Neural progenitor cell (in vitro differentiated cells): Measurements from ENCODE around the gene RASA4B. TPM values are rescaled to one million over a fixed set of nuclear protein-coding genes. Genes with fewer than 3 reads are reported as not detected.
A peak's percentile ranks its signal among the peaks of the same experiment; 100 is the strongest.
"Not testable (repeated sequence)": the region's sequence is repeated elsewhere in the genome, so short reads cannot be mapped to it uniquely, and the experiment has no call there.

Experiments used
- DNase-seq: peaks from one replicate; pipeline ENCODE4 v3.0.0-alpha.2; 2016; ENCODE audit warnings: low spot score
- H2AFZ ChIP-seq: fragments of 200-600 bp; sonication (generic); replicated peaks from 2 replicates; pipeline ENCODE4 v1.6.1; 2016; ENCODE audit warnings: antibody characterized with exemption
- H3F3A ChIP-seq: fragments of 200-600 bp; sonication (generic); 2 replicates; pipeline ENCODE4 v1.6.1; 2016; ENCODE audit warnings: antibody characterized with exemption, low read depth
- H3K27ac ChIP-seq: fragments of 200-600 bp; sonication (generic); 2 replicates; pipeline ENCODE4 v1.5.1; 2016; ENCODE audit warnings: mild to moderate bottlenecking
- H3K27me3 ChIP-seq: fragments of 200-600 bp; sonication (generic); 2 replicates; pipeline ENCODE4 v1.6.1; 2016; ENCODE audit warnings: mild to moderate bottlenecking, moderate library complexity
- H3K36me3 ChIP-seq: fragments of 200-600 bp; sonication (generic); 2 replicates; pipeline ENCODE4 v1.5.1; 2016
- H3K4me1 ChIP-seq: fragments of 200-600 bp; sonication (generic); 2 replicates; pipeline ENCODE4 v1.6.1; 2016; ENCODE audit warnings: mixed run types
- H3K4me2 ChIP-seq: fragments of 200-600 bp; sonication (generic); 2 replicates; pipeline ENCODE4 v1.6.1; 2016
- H3K4me3 ChIP-seq: fragments of 200-600 bp; sonication (generic); 2 replicates; pipeline ENCODE4 v1.5.1; 2016
- H3K79me2 ChIP-seq: fragments of 200-600 bp; sonication (generic); 2 replicates; pipeline ENCODE4 v1.6.1; 2016; ENCODE audit warnings: low read depth
- H3K9ac ChIP-seq: fragments of 200-600 bp; sonication (generic); 2 replicates; pipeline ENCODE4 v1.6.1; 2016
- H3K9me3 ChIP-seq: fragments of 200-600 bp; sonication (generic); 2 replicates; pipeline ENCODE4 v1.5.1; 2016; ENCODE audit warnings: low read depth
- H4K20me1 ChIP-seq: fragments of 200-600 bp; sonication (generic); 2 replicates; pipeline ENCODE4 v1.6.1; 2016; ENCODE audit warnings: low read depth
- H3K27ac Mint-ChIP-seq: 3 replicates; pipeline ENCODE4 v1.8.0; 2021; ENCODE audit warnings: mixed read lengths
- H3K27me3 Mint-ChIP-seq: 2 replicates; pipeline ENCODE4 v1.8.0; 2022; ENCODE audit warnings: low read depth, mild to moderate bottlenecking, inconsistent platforms, moderate library complexity, mixed read lengths; ENCODE audit not compliant: insufficient read depth
- H3K36me3 Mint-ChIP-seq: 3 replicates; pipeline ENCODE4 v1.8.0; 2021; ENCODE audit warnings: mixed read lengths
- H3K4me1 Mint-ChIP-seq: 3 replicates; pipeline ENCODE4 v1.8.0; 2021; ENCODE audit warnings: mixed read lengths
- H3K4me3 Mint-ChIP-seq: 3 replicates; pipeline ENCODE4 v1.8.0; 2021; ENCODE audit warnings: mild to moderate bottlenecking, moderate library complexity, mixed read lengths
- H3K9me3 Mint-ChIP-seq: 3 replicates; pipeline ENCODE4 v1.8.0; 2020; ENCODE audit warnings: mixed read lengths
- EZH2 ChIP-seq: fragments of 200-600 bp; sonication (generic); IDR thresholded peaks from 2 replicates; pipeline ENCODE4 v1.6.1; 2017; ENCODE audit warnings: antibody characterized with exemption, mild to moderate bottlenecking, moderate library complexity
- EZH2phosphoT487 ChIP-seq: fragments of 200-600 bp; sonication (generic); IDR thresholded peaks from 2 replicates; pipeline ENCODE4 v1.6.1; 2017; ENCODE audit warnings: antibody characterized with exemption
- total RNA-seq: library from RNA; depleted of rRNA; stranded (reverse); fragments of >200 nt; gene quantifications from 2 replicates; pipeline ENCODE4 v1.2.3, GENCODE V29; 2015; ENCODE audit warnings: low replicate concordance
- TF ChIP-seq, protein P1 (sequence below): fragments of 200-600 bp; sonication (generic); IDR thresholded peaks from 2 replicates; pipeline ENCODE4 v1.5.1; 2017; ENCODE audit warnings: antibody characterized with exemption, mild to moderate bottlenecking

RASA4B gene
- total RNA-seq, 1 donor from 2014 or later = 0.99 TPM

DNA sequence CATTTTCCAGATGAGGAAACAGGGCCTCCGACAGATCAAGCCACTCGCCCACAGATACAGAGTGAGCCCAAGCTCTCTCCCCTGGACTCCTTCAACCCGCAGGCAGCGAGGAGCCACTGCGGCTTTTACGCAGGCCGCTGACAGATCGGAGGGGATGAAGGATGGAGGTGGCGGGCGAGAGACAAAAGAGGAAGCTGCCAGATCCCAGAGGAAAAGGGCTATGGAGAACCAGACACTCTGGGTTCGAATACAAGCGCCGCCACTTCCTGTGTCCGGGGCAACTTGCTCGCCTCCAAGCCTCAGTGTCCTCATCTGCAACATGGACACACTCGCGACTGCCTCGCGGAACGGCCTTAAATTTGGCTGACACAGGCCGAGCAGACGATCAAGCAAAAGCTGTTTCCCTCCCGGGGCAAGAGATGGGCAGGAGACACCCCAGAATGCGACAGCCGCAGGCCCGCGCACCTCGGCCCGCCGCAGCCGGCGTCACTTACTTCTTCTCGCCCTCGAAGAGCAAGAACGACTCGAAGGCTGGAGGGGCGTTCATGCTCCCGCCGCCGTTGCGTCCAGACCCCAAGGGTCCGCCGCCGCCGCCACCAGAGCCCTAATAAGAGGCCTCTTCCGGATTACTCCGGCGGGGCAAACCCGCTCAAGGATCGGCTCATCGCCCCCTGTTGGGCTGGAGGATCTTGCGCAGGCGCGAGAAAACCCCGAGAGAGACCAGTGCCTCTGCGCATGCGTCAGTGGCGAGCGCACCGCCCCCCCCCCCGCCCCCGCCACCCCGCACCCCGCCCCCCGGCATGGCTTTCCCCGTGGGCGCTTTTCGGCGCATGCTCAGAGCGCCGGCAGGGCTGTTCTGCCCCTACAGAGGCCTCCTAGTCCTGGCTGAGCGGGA, 39.0 kb downstream of the RASA4B start, which contains the start of gene POLR2J:
Gene POLR2J, minus strand, starts transcription at position 609 of the 895 bp plus-strand sequence. Its CDS starts 62 bp downstream, at position 547.
- peak within 1 kb of the TSS; percentile 47 for H3K4me3 ChIP-seq
- H3K27me3 Mint-ChIP-seq, H3K79me2 ChIP-seq, H3K4me1 ChIP-seq, H3K9ac ChIP-seq, H3K4me1 Mint-ChIP-seq, H2AFZ ChIP-seq, H3K9me3 ChIP-seq, H3F3A ChIP-seq, H3K9me3 Mint-ChIP-seq, H3K27ac Mint-ChIP-seq, H3K27me3 ChIP-seq, H4K20me1 ChIP-seq, H3K27ac ChIP-seq, H3K36me3 ChIP-seq, H3K36me3 Mint-ChIP-seq: not testable (repeated sequence)
- H3K4me3 Mint-ChIP-seq = peak within 1 kb of the TSS; percentile 83
- H3K4me2 ChIP-seq = peak within 1 kb of the TSS; percentile 53
- DNase-seq = peak; percentile 76
- TF ChIP-seq, protein P1, sequence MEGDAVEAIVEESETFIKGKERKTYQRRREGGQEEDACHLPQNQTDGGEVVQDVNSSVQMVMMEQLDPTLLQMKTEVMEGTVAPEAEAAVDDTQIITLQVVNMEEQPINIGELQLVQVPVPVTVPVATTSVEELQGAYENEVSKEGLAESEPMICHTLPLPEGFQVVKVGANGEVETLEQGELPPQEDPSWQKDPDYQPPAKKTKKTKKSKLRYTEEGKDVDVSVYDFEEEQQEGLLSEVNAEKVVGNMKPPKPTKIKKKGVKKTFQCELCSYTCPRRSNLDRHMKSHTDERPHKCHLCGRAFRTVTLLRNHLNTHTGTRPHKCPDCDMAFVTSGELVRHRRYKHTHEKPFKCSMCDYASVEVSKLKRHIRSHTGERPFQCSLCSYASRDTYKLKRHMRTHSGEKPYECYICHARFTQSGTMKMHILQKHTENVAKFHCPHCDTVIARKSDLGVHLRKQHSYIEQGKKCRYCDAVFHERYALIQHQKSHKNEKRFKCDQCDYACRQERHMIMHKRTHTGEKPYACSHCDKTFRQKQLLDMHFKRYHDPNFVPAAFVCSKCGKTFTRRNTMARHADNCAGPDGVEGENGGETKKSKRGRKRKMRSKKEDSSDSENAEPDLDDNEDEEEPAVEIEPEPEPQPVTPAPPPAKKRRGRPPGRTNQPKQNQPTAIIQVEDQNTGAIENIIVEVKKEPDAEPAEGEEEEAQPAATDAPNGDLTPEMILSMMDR = peak; percentile 31

DNA sequence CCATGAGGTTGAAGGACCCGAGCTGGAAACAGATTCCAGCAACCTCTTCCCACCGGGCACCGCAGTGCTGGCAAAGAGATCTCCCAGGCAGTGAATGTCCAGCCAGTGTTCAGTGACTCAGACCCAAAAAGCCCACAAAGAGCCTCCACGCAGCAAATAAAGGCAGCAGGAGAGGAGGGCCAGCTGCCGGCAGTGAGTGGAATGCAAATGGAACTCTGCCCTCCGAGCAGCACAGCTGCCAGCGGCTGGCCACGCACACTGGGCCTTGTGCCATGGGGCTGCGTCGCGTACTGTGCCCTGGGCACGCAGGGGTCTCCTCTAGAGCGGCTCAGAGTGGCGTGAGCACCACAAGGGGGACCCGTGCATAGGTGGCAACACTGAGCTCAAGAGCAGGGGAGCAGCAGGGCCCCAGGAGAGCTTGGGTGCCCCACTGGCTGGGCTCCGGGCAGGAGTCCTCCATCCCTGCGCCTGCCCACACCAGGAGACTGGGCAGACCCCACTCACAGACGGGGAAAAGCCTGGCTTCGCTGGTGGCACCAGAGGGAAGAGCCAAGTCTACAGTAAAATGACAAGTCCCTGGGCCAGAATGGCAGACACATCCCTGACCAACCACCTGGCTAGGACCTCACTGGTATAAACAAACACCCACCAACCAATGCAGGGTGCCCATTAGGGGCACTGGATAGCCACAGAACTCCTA, 42.7 kb downstream of the RASA4B start:
- H3K4me3 Mint-ChIP-seq, H3K4me3 ChIP-seq, H3F3A ChIP-seq, DNase-seq, H3K79me2 ChIP-seq, H4K20me1 ChIP-seq, H3K4me1 Mint-ChIP-seq, H3K4me2 ChIP-seq, H3K27ac ChIP-seq, H3K4me1 ChIP-seq, H3K27ac Mint-ChIP-seq, H3K27me3 ChIP-seq, H3K36me3 ChIP-seq, H3K27me3 Mint-ChIP-seq, H3K9me3 ChIP-seq, H3K9me3 Mint-ChIP-seq, H2AFZ ChIP-seq, H3K36me3 Mint-ChIP-seq, H3K9ac ChIP-seq: not testable (repeated sequence)

DNA sequence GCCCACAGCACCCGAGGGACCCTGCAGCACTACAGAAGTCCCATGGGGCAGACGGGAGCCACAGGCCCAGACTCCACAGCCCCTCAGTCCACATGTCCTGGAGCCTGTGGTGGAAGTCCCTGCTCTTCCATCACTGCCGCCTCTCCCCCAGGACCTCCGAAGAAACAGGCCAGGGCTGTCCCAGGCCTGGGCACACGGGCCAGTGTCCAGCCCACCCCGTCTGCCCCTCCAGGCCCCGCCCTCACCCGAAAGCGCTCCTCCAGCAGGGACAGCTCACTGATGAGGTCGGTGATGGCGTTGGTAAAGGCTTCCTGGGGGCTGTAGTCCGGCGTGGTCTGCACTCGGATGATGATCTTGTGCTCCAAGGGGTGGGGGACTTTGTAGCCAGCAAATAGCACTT, 43.5 kb downstream of the RASA4B start:
- H3K4me2 ChIP-seq, H3K9me3 Mint-ChIP-seq, H3K4me1 ChIP-seq, H3F3A ChIP-seq, H3K27me3 Mint-ChIP-seq, H3K4me3 Mint-ChIP-seq, H3K9me3 ChIP-seq, H3K36me3 ChIP-seq, H3K4me3 ChIP-seq, H4K20me1 ChIP-seq, DNase-seq, H3K36me3 Mint-ChIP-seq, H3K79me2 ChIP-seq, H3K27ac Mint-ChIP-seq, H3K27ac ChIP-seq, H3K27me3 ChIP-seq, H2AFZ ChIP-seq, H3K4me1 Mint-ChIP-seq, H3K9ac ChIP-seq: not testable (repeated sequence)

DNA sequence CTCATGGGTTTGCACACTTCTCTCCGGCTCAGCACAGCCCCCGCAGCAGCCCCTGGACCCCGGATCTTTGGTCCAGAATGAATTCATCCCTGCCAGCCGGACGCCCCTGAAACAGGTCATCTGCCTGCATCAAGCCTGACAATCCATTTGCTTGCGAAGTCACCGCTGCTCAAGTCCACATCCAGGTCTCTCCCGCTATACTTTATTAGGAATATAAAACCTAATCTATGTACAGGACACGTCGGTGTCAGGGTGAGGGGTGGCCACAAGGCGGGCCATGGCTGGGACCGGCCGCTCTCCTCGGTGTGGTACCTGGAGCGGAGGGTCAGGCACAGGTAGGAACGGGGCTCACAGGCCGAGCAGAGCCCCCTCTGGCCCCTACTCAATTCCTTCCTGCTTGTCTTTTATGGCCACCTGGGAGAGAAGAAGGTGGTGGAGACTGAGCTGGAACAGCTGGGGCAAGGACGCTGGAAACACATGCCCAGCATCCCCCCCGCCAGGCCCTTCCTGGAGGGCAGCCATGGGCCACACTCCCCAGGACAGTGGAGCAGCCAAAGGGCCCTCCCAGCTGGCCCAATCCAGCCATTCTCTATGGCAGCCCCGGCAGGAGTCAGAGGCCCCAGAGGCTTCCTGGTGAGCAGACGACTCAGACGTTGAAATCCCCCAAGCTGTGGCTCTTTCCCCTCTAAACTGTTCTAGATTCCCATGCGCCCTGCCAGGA, 44.1 kb downstream of the RASA4B start:
- Histone ChIP-seq H4K20me1 (peaks cover 4% of the 10 kb centered on the region), H3K27ac (no peak overlapping the region), H3K9me3 (no peaks in the 10 kb centered on the region), H3K36me3 (no peaks in the 10 kb centered on the region), H3K79me2 (no peaks in the 10 kb centered on the region), H3K27me3 (no peaks in the 10 kb centered on the region), H2AFZ (no peak overlapping the region), H3K4me3 (no peak overlapping the region), H3K4me1 (no peaks in the 10 kb centered on the region), H3K9ac (no peak overlapping the region), H3K4me2 (no peak overlapping the region), H3F3A (no peaks in the 10 kb centered on the region)
- DNase-seq = no peak
- Mint-ChIP-seq H3K4me3 (no peak overlapping the region), H3K27ac (no peak overlapping the region), H3K27me3 (no peaks in the 10 kb centered on the region), H3K36me3 (peaks cover 3% of the 10 kb centered on the region), H3K4me1 (peaks cover 3% of the 10 kb centered on the region), H3K9me3 (no peaks in the 10 kb centered on the region)
- TF ChIP-seq, protein P1 = no peak
- TF ChIP-seq EZH2phosphoT487 = no peak
- no peak for TF ChIP-seq EZH2
